Endothelial cell of umbilical vein (primary cell): ENCODE data around the gene CLDN3. TPM values are rescaled to one million over a fixed set of nuclear protein-coding genes. Genes with fewer than 3 reads are reported as not detected.

Experiments
- BruUV-seq: library from RNA; stranded (reverse); fragments of 400-500 nt; replicated peaks from 2 replicates; lab custom pipeline; 2021; lab: Mats Ljungman, UMichigan
- CTCF ChIA-PET: fragments of 300-600, 350-600 bp; sonication (Branson Sonifier 250); formaldehyde crosslinking; loops from one replicate; lab custom pipeline; 2021; ENCODE audit warnings: antibody characterized with exemption, inconsistent platforms; lab: Charles Lee
- POLR2A ChIA-PET: fragments of 300-600, 350-600 bp; sonication (Branson Sonifier 250); formaldehyde crosslinking; loops from one replicate; lab custom pipeline; 2021; ENCODE audit warnings: antibody characterized with exemption, inconsistent platforms; lab: Charles Lee
- DNase-seq: peaks from one replicate; pipeline ENCODE4 v3.0.0-alpha.2; 2011; ENCODE audit warnings: low read depth, low spot score
- FAIRE-seq: peaks from 2 replicates; lab custom pipeline; 2011; peaks lifted over from hg19 to GRCh38; lab: Jason Lieb, UNC
- H2AFZ ChIP-seq: 2 replicates; pipeline ENCODE4 v1.6.0; 2012; ENCODE audit warnings: low read depth, low read length, control low read depth, inconsistent platforms
- H3K27ac ChIP-seq: 2 replicates; pipeline ENCODE4 v1.5.1; 2011; ENCODE audit warnings: low read depth, mild to moderate bottlenecking, control low read depth, low read length, moderate library complexity; ENCODE audit not compliant: insufficient read depth
- H3K27me3 ChIP-seq, 2 experiments: 2 replicates each; pipeline versions ENCODE4 v1.6.0 to v1.6.1; 2011; ENCODE audit warnings: low read length in 2 of 2, mixed read lengths in 1 of 2; ENCODE audit not compliant: control insufficient read depth in 2 of 2, insufficient read depth in 2 of 2
- H3K36me3 ChIP-seq, 2 experiments: 2 replicates in 1 of 2; 3 replicates in 1 of 2; pipeline ENCODE4 v1.5.1; 2011; ENCODE audit warnings: low read length in 2 of 2, mild to moderate bottlenecking in 1 of 2, moderate library complexity in 1 of 2; ENCODE audit not compliant: control insufficient read depth in 2 of 2, insufficient read depth in 2 of 2; ENCODE audit errors: extremely low read depth in 1 of 2
- H3K4me1 ChIP-seq: 3 replicates; pipeline ENCODE4 v1.5.1; 2011; ENCODE audit warnings: mild to moderate bottlenecking, low read length; ENCODE audit not compliant: control insufficient read depth, insufficient read depth; ENCODE audit errors: extremely low read depth
- H3K4me2 ChIP-seq: 2 replicates; pipeline ENCODE4 v1.6.1; 2011; ENCODE audit warnings: low read length, control low read depth, mixed read lengths; ENCODE audit not compliant: insufficient read depth
- H3K4me3 ChIP-seq, 3 experiments: fragments of 200-600 bp in 1 of 3; sonication (generic), shearing (Covaris generic) in 1 of 3; replicated peaks in 1 of 3; 2 replicates each; pipeline ENCODE4 v1.5.1; 2011 to 2016; ENCODE audit warnings: control low read depth in 3 of 3, low read length in 3 of 3, mild to moderate bottlenecking in 2 of 3, inconsistent platforms in 1 of 3, low read depth in 1 of 3, moderate library complexity in 1 of 3; ENCODE audit not compliant: insufficient read depth in 1 of 3
- H3K79me2 ChIP-seq: 2 replicates; pipeline ENCODE4 v1.6.0; 2012; ENCODE audit warnings: low read length, inconsistent platforms; ENCODE audit not compliant: control insufficient read depth, insufficient read depth
- H3K9ac ChIP-seq: replicated peaks from 2 replicates; pipeline ENCODE3; 2011; ENCODE audit warnings: low read length, control low read depth; ENCODE audit not compliant: insufficient read depth; ENCODE audit errors: extremely low read depth
- H3K9me1 ChIP-seq: replicated peaks from 3 replicates; pipeline ENCODE4 v1.6.0; 2011; ENCODE audit warnings: mild to moderate bottlenecking, low read length; ENCODE audit not compliant: control insufficient read depth, insufficient read depth; ENCODE audit errors: extremely low read depth
- H3K9me3 ChIP-seq: replicated peaks from 2 replicates; pipeline ENCODE4 v1.5.1; 2012; ENCODE audit warnings: low read length, inconsistent platforms; ENCODE audit not compliant: control insufficient read depth, insufficient read depth
- H4K20me1 ChIP-seq: replicated peaks from 2 replicates; pipeline ENCODE3; 2011; ENCODE audit warnings: mild to moderate bottlenecking, low read length; ENCODE audit not compliant: control insufficient read depth, insufficient read depth; ENCODE audit errors: extremely low read depth
- CTCF ChIP-seq, 2 donors: IDR thresholded peaks; 1 replicate in 1 of 2; 2 replicates in 1 of 2; pipeline ENCODE4 v1.5.1; 2011; ENCODE audit warnings: low read length in 2 of 2, mild to moderate bottlenecking in 2 of 2, moderate library complexity in 2 of 2, control low read depth in 1 of 2, inconsistent platforms in 1 of 2, low read depth in 1 of 2; ENCODE audit not compliant: insufficient read depth in 1 of 2; ENCODE audit errors: extremely low read depth in 1 of 2
- EZH2 ChIP-seq: IDR thresholded peaks from 2 replicates; pipeline ENCODE4 v1.6.1; 2012; ENCODE audit warnings: borderline replicate concordance, low read depth, mild to moderate bottlenecking, moderate library complexity, low read length, inconsistent platforms; ENCODE audit not compliant: severe bottlenecking
- FOS ChIP-seq: IDR thresholded peaks from 2 replicates; pipeline ENCODE4 v1.6.1; 2011; ENCODE audit warnings: mild to moderate bottlenecking, low read length, moderate library complexity, borderline replicate concordance; ENCODE audit not compliant: insufficient read depth
- GATA2 ChIP-seq: IDR thresholded peaks from 2 replicates; pipeline ENCODE4 v1.7.0; 2011; ENCODE audit warnings: low read depth, mild to moderate bottlenecking, moderate library complexity, mixed read lengths, low read length; ENCODE audit not compliant: insufficient read length, insufficient read depth
- JUN ChIP-seq: IDR thresholded peaks from 2 replicates; pipeline ENCODE4 v1.6.1; 2011; ENCODE audit warnings: borderline replicate concordance, low read depth; ENCODE audit not compliant: insufficient read length, insufficient read depth
- MAX ChIP-seq: IDR thresholded peaks from 2 replicates; pipeline ENCODE4 v1.6.1; 2011; ENCODE audit not compliant: insufficient read depth, insufficient read length
- MYC ChIP-seq: IDR thresholded peaks from one replicate; pipeline ENCODE4 v1.6.1; 2011; ENCODE audit warnings: mild to moderate bottlenecking, low read depth, low read length
- POLR2A ChIP-seq: IDR thresholded peaks from 2 replicates; pipeline ENCODE4 v1.6.1; 2012; ENCODE audit warnings: low read depth, mild to moderate bottlenecking, control low read depth, low read length
- POLR2AphosphoS5 ChIP-seq: IDR thresholded peaks from 2 replicates; pipeline ENCODE4 v1.6.1; 2012; ENCODE audit warnings: low read depth, mild to moderate bottlenecking, control low read depth, low read length, moderate library complexity; ENCODE audit not compliant: insufficient read depth
- dilution Hi-C: fragments of 300-500 bp; cut with MboI; formaldehyde crosslinking; loops from one replicate; pipeline ENCODE4 v1.15.0; 2019; ENCODE audit warnings: low sequenced_read_pairs; ENCODE audit not compliant: extremely low pct_ligation_motif_present
- intact Hi-C: fragments of 100-400 bp; cut with micrococcal nuclease; formaldehyde crosslinking; loops from one replicate; pipeline ENCODE4 v1.10.0; 2022
- polyA plus RNA-seq, 4 experiments: library from polyadenylated mRNA; depleted of rRNA in 3 of 4; stranded (reverse) in 3 of 4; unstranded in 1 of 4; fragments of >200 nt; gene quantifications; 2 replicates each; pipeline versions ENCODE4 v1.2.1 to v1.2.3, GENCODE V29; 2011 to 2012; ENCODE audit warnings: missing spikeins in 1 of 4
- total RNA-seq: library from RNA; stranded (reverse); gene quantifications from 2 replicates; pipeline ENCODE4 v1.2.3, GENCODE V29; 2021

CLDN3 gene
- total and polyA plus RNA-seq, 2 donors (not counting 3 experiments of a cell fraction or from before 2014, with no cell fraction given), result 0.62 to 1.9 TPM

- intact Hi-C loops (no loop called here), dilution Hi-C loops (no loop called here)
- H3K9me3 ChIP-seq, result no peaks in the 10 kb centered on the region
- H2AFZ ChIP-seq, result no peak overlapping the region
- DNase-seq, result no peak
- no peaks in the 10 kb centered on the region for H4K20me1 ChIP-seq
- H3K27ac ChIP-seq, result no peak overlapping the region
- H3K4me1 ChIP-seq, result peaks cover 5% of the 10 kb centered on the region
- H3K9me1 ChIP-seq, result no peaks in the 10 kb centered on the region
- H3K79me2 ChIP-seq, result no peaks in the 10 kb centered on the region
- POLR2A ChIA-PET, result no interaction called here
- no peaks in the 10 kb centered on the region for H3K27me3 ChIP-seq
- H3K36me3 ChIP-seq, result no peaks in the 10 kb centered on the region
- no peak overlapping the region for H3K4me2 ChIP-seq
- FAIRE-seq, result no peak
- CTCF ChIA-PET, result interaction anchor here (0.8 to 3.8 kb wide), 5 partner anchors 10 to 122 kb away, joined by 3 to 34 read pairs (median 4); partner anchors contain the start of genes ABHD11 and VPS37D
- TF ChIP-seq MYC, result no peak
- no peak for TF ChIP-seq MAX
- TF ChIP-seq FOS, result no peak
- no peak for TF ChIP-seq EZH2
- TF ChIP-seq POLR2AphosphoS5, result no peak
- no peak for TF ChIP-seq JUN
- no peak for TF ChIP-seq POLR2A
- no peak for TF ChIP-seq CTCF (IDR thresholded peaks at IDR 0.05; ENCODE audit: extremely low read depth in 1 of 2, insufficient read depth in 1 of 2, low read depth in 1 of 2, low read length in 2 of 2)
- no peak for TF ChIP-seq GATA2
- BruUV-seq, result no TSS peak
- no peak overlapping the region for H3K4me3 ChIP-seq
- H3K9ac ChIP-seq, result no peak overlapping the region
Observed at GRCh38 chr7:73728551-73728950, 41.5 kb downstream of the CLDN3 start.
